Esophagus muscularis mucosa (tissue), 4 donors: Measurements from ENCODE around the gene RUNX2.

Experiments
- EP300 ChIP-seq: sonication (generic); formaldehyde crosslinking; IDR thresholded peaks from one replicate; pipeline ENCODE4 v1.6.1; 2017; ENCODE audit warnings: antibody characterized with exemption
- POLR2A ChIP-seq: fragments of 450-650 bp; IDR thresholded peaks from one replicate; pipeline ENCODE4 v1.6.1; 2017; ENCODE audit warnings: antibody characterized with exemption, moderate library complexity, mild to moderate bottlenecking, low read depth
- TF ChIP-seq, protein P1 (sequence below), 3 experiments: fragments of 200-600 bp in 2 of 3; fragments of 450-650 bp in 1 of 3; sonication (generic) in 2 of 3; IDR thresholded peaks; one replicate each; pipeline ENCODE4 v1.5.1; 2017 to 2019; ENCODE audit warnings: antibody characterized with exemption in 3 of 3, mild to moderate bottlenecking in 2 of 3, moderate library complexity in 1 of 3

GRCh38 chr6:45382391-45382790 lies 54.3 kb downstream of the RUNX2 start:
- TF ChIP-seq, protein P1, sequence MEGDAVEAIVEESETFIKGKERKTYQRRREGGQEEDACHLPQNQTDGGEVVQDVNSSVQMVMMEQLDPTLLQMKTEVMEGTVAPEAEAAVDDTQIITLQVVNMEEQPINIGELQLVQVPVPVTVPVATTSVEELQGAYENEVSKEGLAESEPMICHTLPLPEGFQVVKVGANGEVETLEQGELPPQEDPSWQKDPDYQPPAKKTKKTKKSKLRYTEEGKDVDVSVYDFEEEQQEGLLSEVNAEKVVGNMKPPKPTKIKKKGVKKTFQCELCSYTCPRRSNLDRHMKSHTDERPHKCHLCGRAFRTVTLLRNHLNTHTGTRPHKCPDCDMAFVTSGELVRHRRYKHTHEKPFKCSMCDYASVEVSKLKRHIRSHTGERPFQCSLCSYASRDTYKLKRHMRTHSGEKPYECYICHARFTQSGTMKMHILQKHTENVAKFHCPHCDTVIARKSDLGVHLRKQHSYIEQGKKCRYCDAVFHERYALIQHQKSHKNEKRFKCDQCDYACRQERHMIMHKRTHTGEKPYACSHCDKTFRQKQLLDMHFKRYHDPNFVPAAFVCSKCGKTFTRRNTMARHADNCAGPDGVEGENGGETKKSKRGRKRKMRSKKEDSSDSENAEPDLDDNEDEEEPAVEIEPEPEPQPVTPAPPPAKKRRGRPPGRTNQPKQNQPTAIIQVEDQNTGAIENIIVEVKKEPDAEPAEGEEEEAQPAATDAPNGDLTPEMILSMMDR (IDR thresholded peaks at IDR 0.05) = no peak
- TF ChIP-seq POLR2A (no peak), EP300 (no peak)
